Lower leg skin (tissue), 4 donors: Measurements from ENCODE around the gene P2RX1. TPM values are rescaled to one million over a fixed set of nuclear protein-coding genes. Genes with fewer than 3 reads are reported as not detected.

Experiments used
- DNase-seq, 2 donors: peaks; one replicate each; pipeline ENCODE4 v3.0.0-alpha.2; 2019; ENCODE audit warnings: low spot score in 2 of 2
- H3K4me3 ChIP-seq: fragments of 200-600 bp; sonication (generic); 2 replicates; pipeline ENCODE4 v1.5.1; 2017; ENCODE audit warnings: mild to moderate bottlenecking, low read depth; ENCODE audit not compliant: poor library complexity, severe bottlenecking
- POLR2A ChIP-seq, 2 donors: fragments of 450-650 bp; IDR thresholded peaks; one replicate each; pipeline ENCODE4 v1.6.1; 2016 to 2017; ENCODE audit warnings: antibody characterized with exemption in 2 of 2, mild to moderate bottlenecking in 1 of 2, moderate library complexity in 1 of 2
- WGBS, 2 donors: methylation state at CpG; one replicate each; pipeline ENCODE4 v1.1.5; 2018; 5-methylcytosine and 5-hydroxymethylcytosine counted together
- intact Hi-C: fragments of 100-400 bp; cut with DNase I; formaldehyde crosslinking; loops from one replicate; pipeline ENCODE4 v1.15.0; 2023; ENCODE audit warnings: low total_unique reads
- total RNA-seq, 4 donors: library from RNA; depleted of rRNA; stranded (reverse); fragments of >200 nt; gene quantifications; one replicate each; pipeline ENCODE4 v1.1.0, GENCODE V29; 2016
- TF ChIP-seq, protein P1 (sequence below), 3 donors: fragments of 450-650 bp; IDR thresholded peaks; one replicate each; pipeline ENCODE4 v1.5.1; 2016; ENCODE audit warnings: antibody characterized with exemption in 3 of 3, mild to moderate bottlenecking in 3 of 3, moderate library complexity in 2 of 3

The P2RX1 gene
- 1 to 10 TPM in 2 of 4 donors, under 1 TPM in 2; 0.56 to 5.0 (median 1.0) TPM for total RNA-seq

DNA sequence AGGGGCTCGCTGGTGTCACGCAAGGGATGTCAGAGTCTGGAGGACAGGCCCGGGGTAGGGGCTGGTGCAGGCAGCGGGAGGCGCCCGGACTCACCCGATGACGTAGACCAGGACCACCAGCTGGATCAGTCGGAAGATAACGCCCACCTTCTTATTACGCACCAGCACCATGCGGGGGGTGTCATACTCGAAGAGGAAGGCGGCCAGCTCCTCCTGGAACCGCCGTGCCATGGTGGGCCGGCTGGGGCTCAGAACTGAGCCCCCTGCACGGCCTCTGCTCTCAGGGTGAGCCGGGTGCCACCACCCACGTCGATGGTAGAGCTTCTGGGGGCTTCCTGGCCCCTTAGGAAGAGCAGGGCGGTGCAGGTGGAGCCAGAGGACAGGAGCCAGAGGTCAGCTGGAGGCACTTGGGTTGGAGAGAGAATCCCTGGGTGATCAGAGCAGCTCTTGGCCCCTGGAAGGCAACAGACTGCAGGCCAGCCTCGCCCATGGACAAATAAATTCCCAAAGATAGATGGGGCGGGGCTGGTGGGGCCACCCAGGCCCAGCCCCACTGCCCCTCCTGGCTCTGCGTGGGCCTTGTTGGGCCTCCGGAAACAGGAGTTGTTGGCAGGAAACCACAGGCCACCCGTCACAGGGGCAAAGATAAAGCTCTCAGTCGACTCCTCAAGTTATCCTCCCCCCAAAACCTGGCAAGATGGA is at the start of gene P2RX1:
TSS of gene P2RX1 (minus strand) at position 471 of the 702 bp plus-strand sequence. CDS start at position 231, 240 bp downstream.
- 77% methylated on average over 20 to 27 of the region's 28 CpGs for WGBS, 2 donors
- intact Hi-C loops, result no loop called here
- no peak within 1 kb of the TSS for H3K4me3 ChIP-seq
- TF ChIP-seq POLR2A (IDR thresholded peaks at IDR 0.05), result no peak
- TF ChIP-seq, protein P1, sequence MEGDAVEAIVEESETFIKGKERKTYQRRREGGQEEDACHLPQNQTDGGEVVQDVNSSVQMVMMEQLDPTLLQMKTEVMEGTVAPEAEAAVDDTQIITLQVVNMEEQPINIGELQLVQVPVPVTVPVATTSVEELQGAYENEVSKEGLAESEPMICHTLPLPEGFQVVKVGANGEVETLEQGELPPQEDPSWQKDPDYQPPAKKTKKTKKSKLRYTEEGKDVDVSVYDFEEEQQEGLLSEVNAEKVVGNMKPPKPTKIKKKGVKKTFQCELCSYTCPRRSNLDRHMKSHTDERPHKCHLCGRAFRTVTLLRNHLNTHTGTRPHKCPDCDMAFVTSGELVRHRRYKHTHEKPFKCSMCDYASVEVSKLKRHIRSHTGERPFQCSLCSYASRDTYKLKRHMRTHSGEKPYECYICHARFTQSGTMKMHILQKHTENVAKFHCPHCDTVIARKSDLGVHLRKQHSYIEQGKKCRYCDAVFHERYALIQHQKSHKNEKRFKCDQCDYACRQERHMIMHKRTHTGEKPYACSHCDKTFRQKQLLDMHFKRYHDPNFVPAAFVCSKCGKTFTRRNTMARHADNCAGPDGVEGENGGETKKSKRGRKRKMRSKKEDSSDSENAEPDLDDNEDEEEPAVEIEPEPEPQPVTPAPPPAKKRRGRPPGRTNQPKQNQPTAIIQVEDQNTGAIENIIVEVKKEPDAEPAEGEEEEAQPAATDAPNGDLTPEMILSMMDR (IDR thresholded peaks at IDR 0.05), result no peak
- no peak for DNase-seq

DNA sequence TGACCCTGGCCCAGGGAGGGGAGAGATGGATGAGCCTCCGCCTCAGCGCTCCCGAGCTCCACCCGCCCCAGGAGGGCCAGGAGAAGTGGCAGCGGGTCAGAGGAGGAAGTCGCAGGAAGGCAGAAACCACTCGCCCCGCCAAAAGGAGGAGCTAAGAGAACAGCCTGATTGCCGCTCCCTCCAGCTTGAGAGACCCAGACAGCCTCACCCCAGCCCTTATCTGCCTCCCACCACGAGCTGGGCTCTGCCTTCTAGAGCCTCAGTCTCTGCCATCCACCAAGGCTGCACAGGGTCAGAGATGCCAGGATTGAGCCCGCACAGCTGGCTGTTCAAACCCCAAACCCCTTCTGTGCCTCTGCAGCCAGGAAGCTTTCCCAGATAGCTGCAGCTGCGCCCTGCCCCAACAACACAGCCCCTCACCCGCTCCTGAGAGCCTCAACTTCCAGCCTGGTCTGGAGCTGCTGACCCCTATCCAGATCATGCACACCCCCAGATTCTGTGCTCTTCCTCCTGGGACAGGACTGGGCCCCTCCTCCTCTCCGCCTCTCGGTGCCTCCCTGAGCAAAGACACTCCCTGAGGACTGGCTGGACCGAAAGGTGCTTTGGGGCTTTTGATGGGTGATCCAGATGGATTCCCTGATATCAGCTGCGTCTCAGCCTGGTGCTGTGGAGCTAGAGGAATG is 49.0 kb upstream of the P2RX1 start:
- TF ChIP-seq, protein P1 (IDR thresholded peaks at IDR 0.05), result no peak
- no peak for TF ChIP-seq POLR2A (IDR thresholded peaks at IDR 0.05)
- peak; percentile 59 to 92 for DNase-seq
- intact Hi-C loops, result no loop called here
- no peak overlapping the region for H3K4me3 ChIP-seq
- WGBS, 2 donors, result 19% methylated on average over 17 of the region's 17 CpGs

DNA sequence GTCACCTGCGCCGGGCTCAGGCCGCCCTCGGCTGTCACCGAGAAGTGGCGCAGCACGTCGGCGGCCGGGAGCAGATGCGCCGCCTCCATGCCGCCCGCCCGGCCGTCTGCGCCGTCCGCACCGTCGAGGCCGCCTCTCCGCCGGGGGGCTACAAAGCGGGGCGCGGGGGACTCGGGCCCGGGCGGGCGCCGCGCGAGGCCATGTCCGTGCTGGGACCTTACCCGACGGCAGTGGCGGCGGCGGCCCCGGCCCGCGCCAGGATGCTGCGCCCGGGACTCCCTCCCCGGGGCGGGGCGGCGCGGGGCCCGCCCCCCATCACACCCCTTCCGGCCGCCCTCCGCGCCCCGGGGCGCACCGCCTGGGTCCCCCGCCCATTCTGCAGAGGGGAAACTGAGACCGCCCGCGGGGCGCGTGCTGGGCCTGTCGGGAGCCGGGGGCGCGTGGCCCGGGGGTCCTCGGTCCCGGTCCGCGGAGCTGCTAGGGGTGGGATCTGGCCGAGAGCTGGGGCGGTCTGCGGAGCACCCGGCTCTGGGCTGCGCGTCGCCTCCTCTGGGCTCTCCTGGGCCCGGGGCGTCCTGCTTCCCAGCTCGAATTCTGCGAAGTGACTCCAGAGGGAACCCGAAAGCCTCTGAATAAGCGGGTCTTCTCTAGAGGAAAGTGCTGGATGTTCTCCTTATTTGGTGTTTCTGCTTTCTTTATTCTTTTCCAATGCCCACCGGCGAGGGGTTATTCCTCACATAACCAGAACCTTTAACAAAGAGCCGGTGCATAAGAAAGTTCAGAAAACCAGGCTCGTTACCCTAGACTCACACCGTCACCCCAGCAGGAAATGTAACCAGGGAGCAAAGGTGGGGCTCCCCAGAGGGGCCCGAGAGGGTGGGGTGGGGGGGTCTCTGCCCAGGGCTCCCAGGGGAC is 48.2 kb upstream of the P2RX1 start, which contains the start of gene ATP2A3:
TSS of gene ATP2A3 (minus strand) at position 235 of the 915 bp plus-strand sequence. CDS start at position 89, 146 bp downstream.
- H3K4me3 ChIP-seq, result peak within 1 kb of the TSS; percentile 23
- intact Hi-C loops, result no loop called here
- DNase-seq, result no peak
- TF ChIP-seq, protein P1 (IDR thresholded peaks at IDR 0.05), result no peak
- TF ChIP-seq POLR2A (IDR thresholded peaks at IDR 0.05), result no peak
- 0 to 1% methylated on average over 23 to 35 of the region's 92 CpGs for WGBS, 2 donors

DNA sequence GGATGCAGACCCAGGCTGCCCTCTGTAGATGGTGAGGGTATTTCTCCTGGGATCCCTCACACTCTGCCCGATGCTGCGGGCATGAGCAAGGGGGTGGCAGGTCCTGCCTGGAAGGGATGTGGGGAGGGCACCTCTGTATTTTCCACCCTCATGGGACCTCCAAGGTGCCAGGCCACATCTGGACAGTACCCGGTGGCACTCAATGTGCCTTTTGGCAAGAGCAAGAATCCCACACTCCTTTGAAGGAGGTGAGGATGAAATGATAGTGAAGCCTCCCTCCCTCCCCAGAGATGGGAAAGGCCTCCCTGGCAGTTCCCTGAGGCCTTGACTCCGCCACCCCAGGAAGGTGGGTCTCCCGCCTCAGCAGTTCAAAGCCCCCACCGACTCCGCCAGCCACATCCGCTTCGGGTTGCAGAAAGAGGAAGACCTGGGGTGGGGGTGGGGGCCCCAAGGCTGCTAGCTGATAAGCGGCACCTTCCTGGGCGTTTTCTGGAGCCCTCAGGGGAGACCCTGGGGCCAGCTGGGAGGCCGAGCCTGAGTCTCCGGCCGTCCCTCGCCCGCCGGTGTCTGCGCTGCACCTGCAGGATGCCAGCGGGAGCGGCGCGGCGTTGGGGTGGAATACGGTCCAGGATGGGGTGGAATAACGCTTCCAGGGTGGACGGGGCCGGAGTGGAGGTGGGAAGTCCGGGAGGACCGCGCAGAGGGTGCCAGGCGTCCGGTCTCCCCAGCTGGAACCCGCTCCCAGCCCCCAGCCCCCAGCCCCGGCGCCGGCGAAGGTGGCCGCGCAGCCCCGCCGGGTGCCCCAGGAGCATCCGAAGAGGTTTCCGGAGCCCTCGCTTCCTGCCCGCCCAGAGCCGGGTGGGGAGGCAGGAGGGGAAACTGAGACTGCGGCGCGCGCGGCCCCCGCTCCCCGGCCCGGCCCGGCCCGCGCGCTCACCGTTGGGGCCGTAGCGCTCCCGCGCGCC is 47.3 kb upstream of the P2RX1 start:
- H3K4me3 ChIP-seq, result peak overlapping the region; percentile 23
- intact Hi-C loops, result no loop called here
- DNase-seq, result no peak
- 9 to 13% methylated on average over 29 of the region's 64 CpGs for WGBS, 2 donors
- TF ChIP-seq POLR2A (IDR thresholded peaks at IDR 0.05), result no peak
- TF ChIP-seq, protein P1 (IDR thresholded peaks at IDR 0.05), result no peak

DNA sequence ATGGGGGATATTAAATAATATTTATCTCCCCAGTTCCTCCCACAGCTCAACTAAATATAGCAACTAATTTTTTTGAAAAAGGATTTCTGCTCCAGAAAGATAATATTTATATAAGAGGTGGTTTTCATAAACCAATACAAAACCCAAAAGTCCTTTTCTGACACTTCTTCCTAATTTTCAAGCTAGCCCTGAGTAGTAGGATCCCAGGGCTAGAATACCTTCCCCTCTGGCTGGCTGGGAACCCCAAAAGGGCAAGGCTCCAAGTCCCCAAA is 46.6 kb upstream of the P2RX1 start:
- intact Hi-C loops, result no loop called here
- DNase-seq, result no peak
- TF ChIP-seq, protein P1 (IDR thresholded peaks at IDR 0.05), result no peak
- TF ChIP-seq POLR2A (IDR thresholded peaks at IDR 0.05), result no peak
- no peak overlapping the region for H3K4me3 ChIP-seq
